ENCODE results near the gene SNCG.

The SNCG gene

GRCh38 chr10:86929468-86930380 is 28.7 kb upstream of the SNCG start:
- TF ChIP-seq TAF1 (IDR thresholded peaks at IDR 0.05; ENCODE audit: borderline replicate concordance, insufficient read depth, low read length), result no peak
- no peak for TF ChIP-seq POLR2AphosphoS5 (IDR thresholded peaks at IDR 0.05; ENCODE audit: low read depth, low read length)
- TF ChIP-seq REST (IDR thresholded peaks at IDR 0.05; ENCODE audit: insufficient read depth in 1 of 2, low read depth in 2 of 2, low read length in 2 of 2), result no peak
- TF ChIP-seq SIN3A (IDR thresholded peaks at IDR 0.05; ENCODE audit: borderline replicate concordance, insufficient read depth, low read length), result no peak

- TF ChIP-seq REST (IDR thresholded peaks at IDR 0.05; ENCODE audit: insufficient read depth in 1 of 2, low read depth in 2 of 2, low read length in 2 of 2) (no peak), SIN3A (IDR thresholded peaks at IDR 0.05; ENCODE audit: borderline replicate concordance, insufficient read depth, low read length) (no peak), TAF1 (IDR thresholded peaks at IDR 0.05; ENCODE audit: borderline replicate concordance, insufficient read depth, low read length) (no peak), POLR2AphosphoS5 (IDR thresholded peaks at IDR 0.05; ENCODE audit: low read depth, low read length) (no peak), FOXP2 (optimal IDR thresholded peaks at IDR 0.05; ENCODE audit: borderline replicate concordance, extremely low read depth, extremely low read length, insufficient read depth) (no peak)
Observed at GRCh38 chr10:86931872-86932271, 26.5 kb upstream of the SNCG start.

- no peak for TF ChIP-seq TAF1 (IDR thresholded peaks at IDR 0.05; ENCODE audit: borderline replicate concordance, insufficient read depth, low read length)
- TF ChIP-seq REST (IDR thresholded peaks at IDR 0.05; ENCODE audit: insufficient read depth in 1 of 2, low read depth in 2 of 2, low read length in 2 of 2), result no peak
- TF ChIP-seq POLR2AphosphoS5 (IDR thresholded peaks at IDR 0.05; ENCODE audit: low read depth, low read length), result no peak
- no peak for TF ChIP-seq SIN3A (IDR thresholded peaks at IDR 0.05; ENCODE audit: borderline replicate concordance, insufficient read depth, low read length)
- TF ChIP-seq FOXP2 (optimal IDR thresholded peaks at IDR 0.05; ENCODE audit: borderline replicate concordance, extremely low read depth, extremely low read length, insufficient read depth), result no peak
Observed at GRCh38 chr10:86932674-86933073, 25.7 kb upstream of the SNCG start.

- TF ChIP-seq POLR2AphosphoS5 (IDR thresholded peaks at IDR 0.05; ENCODE audit: low read depth, low read length) (no peak), TAF1 (IDR thresholded peaks at IDR 0.05; ENCODE audit: borderline replicate concordance, insufficient read depth, low read length) (no peak), FOXP2 (optimal IDR thresholded peaks at IDR 0.05; ENCODE audit: borderline replicate concordance, extremely low read depth, extremely low read length, insufficient read depth) (no peak), REST (IDR thresholded peaks at IDR 0.05; ENCODE audit: insufficient read depth in 1 of 2, low read depth in 2 of 2, low read length in 2 of 2) (no peak)
Observed at GRCh38 chr10:86936661-86937501, 21.5 kb upstream of the SNCG start.

Measured in PFSK-1 (cell line).